B cell (primary cell): Measurements from ENCODE around the gene EIF2AK2. TPM values are rescaled to one million over a fixed set of nuclear protein-coding genes. Genes with fewer than 3 reads are reported as not detected.

Experiments used
- ATAC-seq: fragments of 200-7000 bp; cut with Tn5 transposase; one replicate; pipeline ENCODE4 v1.10.0; 2021; ENCODE audit warnings: low read depth, mild to moderate bottlenecking, moderate number of reproducible peaks, moderate library complexity
- CTCF ChIA-PET: fragments of 350-600 bp; sonication (Branson Sonifier 250); formaldehyde crosslinking; loops from one replicate; lab custom pipeline; 2021; ENCODE audit warnings: antibody characterized with exemption, inconsistent platforms; lab: Charles Lee
- POLR2A ChIA-PET: fragments of 350-600 bp; sonication (Branson Sonifier 250); formaldehyde crosslinking; loops from one replicate; lab custom pipeline; 2021; ENCODE audit warnings: antibody characterized with exemption; lab: Charles Lee
- DNase-seq: peaks from one replicate; pipeline ENCODE4 v3.0.0; 2013
- H2AFZ ChIP-seq: 2 replicates; pipeline ENCODE4 v1.6.1; 2012; ENCODE audit warnings: mild to moderate bottlenecking, low read depth, low read length; ENCODE audit not compliant: insufficient read depth, poor library complexity, severe bottlenecking
- H3K27ac ChIP-seq, 2 donors: 1 replicate in 1 of 2; 2 replicates in 1 of 2; pipeline ENCODE4 v1.5.1; 2012 to 2013; ENCODE audit warnings: low read length in 2 of 2, mild to moderate bottlenecking in 2 of 2, moderate library complexity in 1 of 2
- H3K27me3 ChIP-seq, 4 experiments: fragments of 200-600 bp in 1 of 4; sonication (generic) in 1 of 4; replicated peaks in 1 of 4; 1 replicate in 2 of 4; 2 replicates in 2 of 4; pipeline versions ENCODE4 v1.6.1 to v1.7.0; 2013 to 2016; ENCODE audit warnings: low read length in 3 of 4, mild to moderate bottlenecking in 2 of 4, mixed read lengths in 1 of 4, moderate library complexity in 1 of 4; ENCODE audit not compliant: insufficient read depth in 4 of 4, control insufficient read depth in 3 of 4; ENCODE audit errors: control extremely low read depth in 1 of 4
- H3K36me3 ChIP-seq, 2 experiments: replicated peaks in 1 of 2; 1 replicate in 1 of 2; 2 replicates in 1 of 2; pipeline versions ENCODE4 v1.6.1 to v1.7.1; 2013; ENCODE audit warnings: low read length in 1 of 2; ENCODE audit not compliant: insufficient read depth in 2 of 2, control insufficient read depth in 1 of 2; ENCODE audit errors: control extremely low read depth in 1 of 2, extremely low read depth in 1 of 2
- H3K4me1 ChIP-seq, 2 donors: fragments of 200-600 bp in 1 of 2; sonication (generic) in 1 of 2; 1 replicate in 1 of 2; 2 replicates in 1 of 2; pipeline versions ENCODE4 v1.5.1 to v1.6.1; 2013 to 2017; ENCODE audit warnings: low read length in 2 of 2; ENCODE audit not compliant: control insufficient read depth in 2 of 2, insufficient read depth in 2 of 2
- H3K4me2 ChIP-seq: replicated peaks from 2 replicates; pipeline ENCODE3; 2012; ENCODE audit warnings: mild to moderate bottlenecking, low read depth, low read length; ENCODE audit not compliant: poor library complexity, severe bottlenecking
- H3K4me3 ChIP-seq, 5 experiments: fragments of 200-600 bp in 1 of 5; sonication (generic) in 1 of 5; 1 replicate in 3 of 5; 2 replicates in 2 of 5; pipeline versions ENCODE4 v1.5.1 to v1.7.0; 2011 to 2016; ENCODE audit warnings: low read length in 4 of 5, mild to moderate bottlenecking in 4 of 5, low read depth in 2 of 5, control low read depth in 1 of 5, moderate library complexity in 1 of 5; ENCODE audit not compliant: insufficient read depth in 1 of 5; ENCODE audit errors: control extremely low read depth in 1 of 5, extremely low read depth in 1 of 5
- H3K79me2 ChIP-seq: fragments of 200-600 bp; sonication (generic); one replicate; pipeline ENCODE4 v1.6.0; 2016; ENCODE audit warnings: low read length; ENCODE audit not compliant: control insufficient read depth, insufficient read depth
- H3K9ac ChIP-seq: fragments of 200-600 bp; sonication (generic); 2 replicates; pipeline ENCODE4 v1.6.1; 2017; ENCODE audit warnings: mild to moderate bottlenecking, low read length, moderate library complexity
- H3K9me3 ChIP-seq, 3 donors: one replicate each; pipeline versions ENCODE4 v1.6.1 to v1.7.1; 2013; ENCODE audit warnings: low read length in 2 of 3; ENCODE audit not compliant: control insufficient read depth in 2 of 3, insufficient read depth in 1 of 3; ENCODE audit errors: control extremely low read depth in 1 of 3
- H4K20me1 ChIP-seq: 2 replicates; pipeline ENCODE4 v1.6.0; 2012; ENCODE audit warnings: mild to moderate bottlenecking, low read length; ENCODE audit not compliant: insufficient read depth, control insufficient read depth, poor library complexity, severe bottlenecking
- H3K27ac Mint-ChIP-seq: one replicate; pipeline ENCODE4 v1.8.0; 2021; ENCODE audit warnings: mixed read lengths
- H3K27me3 Mint-ChIP-seq: one replicate; pipeline ENCODE4 v1.8.0; 2021; ENCODE audit warnings: mixed read lengths
- H3K4me1 Mint-ChIP-seq: one replicate; pipeline ENCODE4 v1.8.0; 2021; ENCODE audit warnings: mixed read lengths
- H3K4me3 Mint-ChIP-seq: one replicate; pipeline ENCODE4 v1.8.0; 2021; ENCODE audit warnings: mixed read lengths
- H3K9me3 Mint-ChIP-seq: one replicate; pipeline ENCODE4 v1.8.0; 2022; ENCODE audit warnings: mixed read lengths; ENCODE audit not compliant: insufficient read depth
- EZH2 ChIP-seq: IDR thresholded peaks from 2 replicates; pipeline ENCODE4 v1.6.1; 2012; ENCODE audit warnings: borderline replicate concordance, low read depth, mild to moderate bottlenecking, moderate library complexity, low read length; ENCODE audit not compliant: insufficient read depth, poor library complexity, severe bottlenecking
- WGBS: methylation state at CpG from one replicate; pipeline ENCODE4 v1.1.5; 2013; ENCODE audit warnings: missing lambda C conversion rate; ENCODE audit not compliant: insufficient coverage; 5-methylcytosine and 5-hydroxymethylcytosine counted together
- intact Hi-C: fragments of 100-400 bp; cut with micrococcal nuclease; formaldehyde crosslinking; loops from one replicate; pipeline ENCODE4 v1.10.0; 2022
- polyA minus RNA-seq: library from RNA; depleted of rRNA, polyadenylated mRNA; stranded (reverse); fragments of >200 nt; gene quantifications from 2 replicates; pipeline ENCODE4 v1.2.3, GENCODE V29; 2012
- polyA plus RNA-seq: library from polyadenylated mRNA; depleted of rRNA; stranded (reverse); fragments of >200 nt; gene quantifications from 2 replicates; pipeline ENCODE4 v1.2.3, GENCODE V29; 2012
- total RNA-seq, 2 donors: library from RNA; stranded (reverse); fragments of 120-200 nt in 1 of 2; gene quantifications; 1 replicate in 1 of 2; 2 replicates in 1 of 2; pipeline versions ENCODE4 v1.2.3 to v1.2.4, GENCODE V29; 2013 to 2022
- TF ChIP-seq, protein P1 (sequence below): fragments of 200-600 bp; IDR thresholded peaks from one replicate; pipeline ENCODE4 v1.8.0; 2022; ENCODE audit warnings: antibody characterized with exemption, mild to moderate bottlenecking

The EIF2AK2 gene
- total RNA-seq: 36.2 and 36.9 TPM in 2 replicates
- 16.2 TPM for total RNA-seq (2013)
- polyA plus RNA-seq: 6.5 and 9.7 TPM in 2 replicates
- 5.5 and 13.6 TPM in 2 replicates for polyA minus RNA-seq

DNA sequence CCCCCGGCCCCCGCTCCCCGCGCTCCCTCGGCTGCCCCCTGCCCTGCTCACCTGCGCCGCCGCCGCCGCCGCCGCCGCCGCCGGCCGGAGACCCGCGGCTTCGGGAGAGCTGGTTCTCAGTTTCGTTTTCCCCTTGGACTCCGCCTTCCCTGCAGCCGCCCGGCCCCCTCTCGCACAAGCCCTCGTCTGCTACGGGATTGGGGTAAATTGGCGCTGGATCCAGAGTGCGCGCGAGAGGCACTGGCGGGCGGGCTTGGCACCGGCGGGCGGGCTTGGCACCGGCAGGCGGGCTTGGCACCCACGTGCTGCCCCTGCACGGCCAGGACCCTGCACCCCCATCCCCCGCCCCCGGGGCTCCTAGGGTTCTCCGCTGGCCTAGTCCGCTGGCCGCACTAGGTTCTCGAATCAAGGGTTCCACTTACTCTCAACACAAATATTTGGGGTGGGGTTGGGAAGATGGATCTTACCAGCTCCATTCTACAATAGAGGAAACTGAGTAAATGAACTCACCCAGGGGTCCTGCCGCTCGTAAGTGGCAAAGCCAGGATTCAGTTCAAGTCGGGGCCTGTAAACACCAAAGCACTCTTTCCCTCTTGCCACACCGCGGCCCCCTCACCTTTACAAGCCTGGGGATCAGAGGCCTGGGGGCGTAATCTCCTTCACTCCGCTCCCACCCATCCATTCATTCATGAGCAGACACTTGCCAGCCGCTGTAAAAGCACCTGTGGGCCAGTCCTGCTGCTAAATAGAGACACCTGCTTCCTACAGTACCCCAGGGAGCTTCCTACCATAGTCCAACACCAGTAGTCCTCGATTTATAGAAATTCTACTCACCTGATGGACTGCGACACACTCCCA lies at the start of gene EIF2AK2:
Gene EIF2AK2, minus strand, starts transcription at position 124 of the 858 bp plus-strand sequence. CDS start 9,174 bp downstream, outside the sequence.
- peak; percentile 86 for DNase-seq
- peaks cover 70% of the 10 kb centered on the region for H3K79me2 ChIP-seq
- peak; percentile 92 for ATAC-seq
- H3K27ac ChIP-seq: peak within 1 kb of the TSS; percentile 58 to 72
- CTCF ChIA-PET: interaction anchor here (1.0 to 4.3 kb wide), 2 partner anchors 12 to 47 kb away, joined by 4 to 27 read pairs; no protein-coding TSS in a partner anchor
- Mint-ChIP-seq H3K4me3 (peak within 1 kb of the TSS; percentile 96), H3K27ac (peak within 1 kb of the TSS; percentile 93), H3K4me1 (peaks cover 40% of the 10 kb centered on the region), H3K9me3 (no peaks in the 10 kb centered on the region), H3K27me3 (no peaks in the 10 kb centered on the region)
- intact Hi-C loops: loop anchor here (1.0 to 5.0 kb wide), 5 partner anchors 40 to 515 kb away; partner anchors contain the start of genes CDC42EP3, CEBPZ, CEBPZOS and GPATCH11
- H3K4me2 ChIP-seq: peak within 1 kb of the TSS; percentile 89
- H3K36me3 ChIP-seq: no peaks in the 10 kb centered on the region
- peak within 1 kb of the TSS; percentile 88 for H3K9ac ChIP-seq
- no peaks in the 10 kb centered on the region for H4K20me1 ChIP-seq
- POLR2A ChIA-PET: interaction anchor here (0.6 to 1.1 kb wide), 2 partner anchors 73 to 190 kb away, joined by 3 to 4 read pairs; partner anchors contain the start of genes GPATCH11 and HEATR5B
- no peak for TF ChIP-seq EZH2
- TF ChIP-seq, protein P1, sequence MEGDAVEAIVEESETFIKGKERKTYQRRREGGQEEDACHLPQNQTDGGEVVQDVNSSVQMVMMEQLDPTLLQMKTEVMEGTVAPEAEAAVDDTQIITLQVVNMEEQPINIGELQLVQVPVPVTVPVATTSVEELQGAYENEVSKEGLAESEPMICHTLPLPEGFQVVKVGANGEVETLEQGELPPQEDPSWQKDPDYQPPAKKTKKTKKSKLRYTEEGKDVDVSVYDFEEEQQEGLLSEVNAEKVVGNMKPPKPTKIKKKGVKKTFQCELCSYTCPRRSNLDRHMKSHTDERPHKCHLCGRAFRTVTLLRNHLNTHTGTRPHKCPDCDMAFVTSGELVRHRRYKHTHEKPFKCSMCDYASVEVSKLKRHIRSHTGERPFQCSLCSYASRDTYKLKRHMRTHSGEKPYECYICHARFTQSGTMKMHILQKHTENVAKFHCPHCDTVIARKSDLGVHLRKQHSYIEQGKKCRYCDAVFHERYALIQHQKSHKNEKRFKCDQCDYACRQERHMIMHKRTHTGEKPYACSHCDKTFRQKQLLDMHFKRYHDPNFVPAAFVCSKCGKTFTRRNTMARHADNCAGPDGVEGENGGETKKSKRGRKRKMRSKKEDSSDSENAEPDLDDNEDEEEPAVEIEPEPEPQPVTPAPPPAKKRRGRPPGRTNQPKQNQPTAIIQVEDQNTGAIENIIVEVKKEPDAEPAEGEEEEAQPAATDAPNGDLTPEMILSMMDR: no peak
- peak within 1 kb of the TSS; percentile 92 for H2AFZ ChIP-seq
- 5% methylated on average over 42 of the region's 55 CpGs for WGBS
- peaks cover 26 to 30% of the 10 kb centered on the region in 2 donors for H3K4me1 ChIP-seq
- H3K4me3 ChIP-seq: peak within 1 kb of the TSS; percentile 78 to 93 (median 80)
- H3K27me3 ChIP-seq: no peaks in the 10 kb centered on the region
- H3K9me3 ChIP-seq: no peaks in the 10 kb centered on the region
